Lower lobe of right lung (tissue), 2 donors: ENCODE data around the gene PPM1H. TPM values are rescaled to one million over a fixed set of nuclear protein-coding genes. Genes with fewer than 3 reads are reported as not detected.

Experiments used
- ATAC-seq, 2 donors: fragments of 200-7000 bp; cut with Tn5 transposase; one replicate each; pipeline ENCODE4 v1.9.1; 2020 to 2022; ENCODE audit warnings: mild to moderate bottlenecking in 2 of 2, moderate library complexity in 2 of 2
- DNase-seq: peaks from one replicate; pipeline ENCODE4 v3.0.0-alpha.2; 2020
- H3K27ac ChIP-seq: fragments of 200-600 bp; one replicate; pipeline ENCODE4 v1.8.0; 2022
- H3K27me3 ChIP-seq: fragments of 200-600 bp; one replicate; pipeline ENCODE4 v1.8.0; 2022; ENCODE audit warnings: low read depth
- H3K36me3 ChIP-seq: fragments of 200-600 bp; one replicate; pipeline ENCODE4 v1.8.0; 2022; ENCODE audit warnings: mild to moderate bottlenecking
- H3K4me1 ChIP-seq: fragments of 200-600 bp; one replicate; pipeline ENCODE4 v1.8.0; 2022
- H3K4me3 ChIP-seq: fragments of 200-600 bp; one replicate; pipeline ENCODE4 v1.8.0; 2022; ENCODE audit warnings: mild to moderate bottlenecking
- H3K9me3 ChIP-seq: fragments of 200-600 bp; one replicate; pipeline ENCODE4 v1.8.0; 2022
- CTCF ChIP-seq: fragments of 200-600 bp; IDR thresholded peaks from one replicate; pipeline ENCODE4 v1.8.0; 2022; ENCODE audit warnings: antibody characterized with exemption, mild to moderate bottlenecking
- intact Hi-C: fragments of 100-400 bp; cut with DNase I; formaldehyde crosslinking; loops from one replicate; pipeline ENCODE4 v1.11.0; 2022
- total RNA-seq: library from RNA; stranded (reverse); fragmentation: NEBNext Ultra II Directional; extraction: Animal tissue kit (Norgen Biotek cat#: 25700); gene quantifications from one replicate; pipeline ENCODE4 v1.2.1, GENCODE V29; 2021
- donor health status: DM: no; HTN: yes; CAD: no; lungs with severe emphysema.

Gene PPM1H
- total RNA-seq, 1 donor from 2014 or later, result 6.8 TPM

- intact Hi-C loops, result no loop called here
- no peaks in the 10 kb centered on the region for H3K4me1 ChIP-seq
- no peak overlapping the region for H3K4me3 ChIP-seq
- DNase-seq (no peak), ATAC-seq (no peak)
- H3K27me3 ChIP-seq, result no peaks in the 10 kb centered on the region
- H3K36me3 ChIP-seq, result no peaks in the 10 kb centered on the region
- H3K27ac ChIP-seq, result no peak overlapping the region
- TF ChIP-seq CTCF, result no peak
- H3K9me3 ChIP-seq, result no peaks in the 10 kb centered on the region
Observed at GRCh38 chr12:62895351-62895877, 39.5 kb downstream of the PPM1H start.

GRCh38 chr12:62893276-62893675 lies 41.7 kb downstream of the PPM1H start:
- no peak for DNase-seq
- ATAC-seq, result no peak
- Histone ChIP-seq H3K4me1 (no peaks in the 10 kb centered on the region), H3K27me3 (no peaks in the 10 kb centered on the region), H3K36me3 (no peaks in the 10 kb centered on the region), H3K9me3 (no peaks in the 10 kb centered on the region), H3K4me3 (no peak overlapping the region), H3K27ac (no peak overlapping the region)
- TF ChIP-seq CTCF, result no peak
- intact Hi-C loops, result no loop called here

- ATAC-seq (peak in 1 of 2 donors; percentile 36), DNase-seq (no peak)
- no peak overlapping the region for H3K27ac ChIP-seq
- H3K4me3 ChIP-seq, result no peak overlapping the region
- no peak for TF ChIP-seq CTCF
- H3K36me3 ChIP-seq, result no peaks in the 10 kb centered on the region
- intact Hi-C loops, result no loop called here
- H3K4me1 ChIP-seq, result no peaks in the 10 kb centered on the region
- H3K27me3 ChIP-seq, result no peaks in the 10 kb centered on the region
- no peaks in the 10 kb centered on the region for H3K9me3 ChIP-seq
Observed at GRCh38 chr12:62891805-62892549, 43.0 kb downstream of the PPM1H start.

GRCh38 chr12:62888454-62889110 lies 46.4 kb downstream of the PPM1H start:
- no peaks in the 10 kb centered on the region for H3K4me1 ChIP-seq
- no peaks in the 10 kb centered on the region for H3K27me3 ChIP-seq
- ATAC-seq (no peak), DNase-seq (no peak)
- no peak for TF ChIP-seq CTCF
- H3K36me3 ChIP-seq, result no peaks in the 10 kb centered on the region
- no peaks in the 10 kb centered on the region for H3K9me3 ChIP-seq
- no peak overlapping the region for H3K27ac ChIP-seq
- intact Hi-C loops, result no loop called here
- H3K4me3 ChIP-seq, result no peak overlapping the region

- H3K27me3 ChIP-seq, result no peaks in the 10 kb centered on the region
- TF ChIP-seq CTCF, result no peak
- no peak overlapping the region for H3K4me3 ChIP-seq
- H3K4me1 ChIP-seq, result no peaks in the 10 kb centered on the region
- intact Hi-C loops, result no loop called here
- ATAC-seq (no peak), DNase-seq (no peak)
- H3K27ac ChIP-seq, result no peak overlapping the region
- no peaks in the 10 kb centered on the region for H3K36me3 ChIP-seq
- H3K9me3 ChIP-seq, result no peaks in the 10 kb centered on the region
Observed at GRCh38 chr12:62886796-62887195, 48.2 kb downstream of the PPM1H start.
